ENCODE results near the gene TIMM10B. TPM values are rescaled to one million over a fixed set of nuclear protein-coding genes. Genes with fewer than 3 reads are reported as not detected.

Gene TIMM10B
- total RNA-seq, 6 experiments from 2014 or later, result 29.0 to 39.3 (median 31.0) TPM

- 0 out of 2 replicates have a peak, but pooled peaks cover 6% of the 10 kb centered on the region for H3K4me1 Mint-ChIP-seq (ENCODE audit: low read depth)
Measured at GRCh38 chr11:6452219-6452618, 29.1 kb upstream of the TIMM10B start.

GRCh38 chr11:6453152-6453551 lies 28.1 kb upstream of the TIMM10B start:
- Mint-ChIP-seq H3K9me3 (no peaks in the 10 kb centered on the region), H3K4me1 (ENCODE audit: low read depth) (0 out of 2 replicates have a peak, but pooled peaks cover 6% of the 10 kb centered on the region), H3K27me3 (ENCODE audit: insufficient read depth) (no peaks in the 10 kb centered on the region), H3K36me3 (ENCODE audit: low read depth) (peaks cover 9% of the 10 kb centered on the region; the same call in 1 of the 2 replicates), H3K27ac (no peak overlapping the region), H3K4me3 (no peak overlapping the region)
- DNase-seq, result no peak
- TF ChIP-seq CTCF (IDR thresholded peaks at IDR 0.05), result no peak

More at GRCh38 chr11:6452219-6452618, 29.1 kb upstream of the TIMM10B start:
- no peak for DNase-seq
- Mint-ChIP-seq H3K36me3 (ENCODE audit: low read depth) (peaks cover 9% of the 10 kb centered on the region; the same call in 1 of the 2 replicates), H3K4me3 (no peak overlapping the region), H3K27me3 (ENCODE audit: insufficient read depth) (no peaks in the 10 kb centered on the region), H3K9me3 (no peaks in the 10 kb centered on the region), H3K27ac (no peak overlapping the region)
- TF ChIP-seq CTCF (IDR thresholded peaks at IDR 0.05), result no peak

GRCh38 chr11:6455070-6455469 lies 26.2 kb upstream of the TIMM10B start:
- Mint-ChIP-seq H3K27ac (no peak overlapping the region), H3K4me3 (no peak overlapping the region), H3K4me1 (ENCODE audit: low read depth) (0 out of 2 replicates have a peak, but pooled peaks cover 6% of the 10 kb centered on the region), H3K36me3 (ENCODE audit: low read depth) (peaks cover 9% of the 10 kb centered on the region; the same call in 1 of the 2 replicates), H3K9me3 (no peaks in the 10 kb centered on the region), H3K27me3 (ENCODE audit: insufficient read depth) (no peaks in the 10 kb centered on the region)
- no peak for TF ChIP-seq CTCF (IDR thresholded peaks at IDR 0.05)
- no peak for DNase-seq

- H3K27ac Mint-ChIP-seq, result no peak overlapping the region
- H3K27me3 Mint-ChIP-seq (ENCODE audit: insufficient read depth), result no peaks in the 10 kb centered on the region
- no peak for DNase-seq
- H3K9me3 Mint-ChIP-seq, result no peaks in the 10 kb centered on the region
- 0 out of 2 replicates have a peak, but pooled peaks cover 6% of the 10 kb centered on the region for H3K4me1 Mint-ChIP-seq (ENCODE audit: low read depth)
- no peak for TF ChIP-seq CTCF (IDR thresholded peaks at IDR 0.05)
- H3K36me3 Mint-ChIP-seq (ENCODE audit: low read depth), result peaks cover 9% of the 10 kb centered on the region; the same call in 1 of the 2 replicates
- no peak overlapping the region for H3K4me3 Mint-ChIP-seq
Measured at GRCh38 chr11:6456361-6457073, 24.8 kb upstream of the TIMM10B start.

- no peak for DNase-seq
- no peak for TF ChIP-seq CTCF (IDR thresholded peaks at IDR 0.05)
- Mint-ChIP-seq H3K4me1 (ENCODE audit: low read depth) (no peaks in the 10 kb centered on the region), H3K9me3 (no peaks in the 10 kb centered on the region), H3K36me3 (ENCODE audit: low read depth) (peaks cover 9% of the 10 kb centered on the region; the same call in 1 of the 2 replicates), H3K27ac (no peak overlapping the region), H3K27me3 (ENCODE audit: insufficient read depth) (no peaks in the 10 kb centered on the region), H3K4me3 (no peak overlapping the region)
Measured at GRCh38 chr11:6457581-6458320, 23.6 kb upstream of the TIMM10B start.

Data from HFFc6 (cell line).